ENCODE measurements around the gene PRORP. TPM values are rescaled to one million over a fixed set of nuclear protein-coding genes. Genes with fewer than 3 reads are reported as not detected.

Gene PRORP
- total RNA-seq, 4 donors from 2014 or later: 15.6 to 27.4 (median 22.1) TPM

- no peak for TF ChIP-seq CTCF (IDR thresholded peaks at IDR 0.05; ENCODE audit: low read depth)
Observed at GRCh38 chr14:35155962-35156361, 33.6 kb downstream of the PRORP start.

GRCh38 chr14:35158491-35158890, 36.1 kb downstream of the PRORP start:
- TF ChIP-seq CTCF (IDR thresholded peaks at IDR 0.05; ENCODE audit: low read depth): no peak

- no peak for TF ChIP-seq CTCF (IDR thresholded peaks at IDR 0.05; ENCODE audit: low read depth)
Observed at GRCh38 chr14:35158951-35159653, 36.8 kb downstream of the PRORP start.

GRCh38 chr14:35159742-35160409, 37.5 kb downstream of the PRORP start:
- TF ChIP-seq CTCF (IDR thresholded peaks at IDR 0.05; ENCODE audit: low read depth): no peak

- no peak for TF ChIP-seq CTCF (IDR thresholded peaks at IDR 0.05; ENCODE audit: low read depth)
Observed at GRCh38 chr14:35161231-35161630, 38.9 kb downstream of the PRORP start.

GRCh38 chr14:35163384-35163783, 41.0 kb downstream of the PRORP start:
- TF ChIP-seq CTCF (IDR thresholded peaks at IDR 0.05; ENCODE audit: low read depth): no peak

GRCh38 chr14:35164849-35165248, 42.5 kb downstream of the PRORP start:
- no peak for TF ChIP-seq CTCF (IDR thresholded peaks at IDR 0.05; ENCODE audit: low read depth)

Measured in subcutaneous adipose tissue (tissue), 4 donors.